GM19455 (cell line): ENCODE results near the gene UBE2R2.
"Not testable (repeated sequence)": the region's sequence is repeated elsewhere in the genome, so short reads cannot be mapped to it uniquely, and the experiment has no call there.

ENCODE experiments used
- ATAC-seq: cut with Tn5 transposase; IDR thresholded peaks from one replicate; pipeline ENCODE4 v1.9.1; 2021; ENCODE audit not compliant: unreplicated experiment

The UBE2R2 gene

DNA sequence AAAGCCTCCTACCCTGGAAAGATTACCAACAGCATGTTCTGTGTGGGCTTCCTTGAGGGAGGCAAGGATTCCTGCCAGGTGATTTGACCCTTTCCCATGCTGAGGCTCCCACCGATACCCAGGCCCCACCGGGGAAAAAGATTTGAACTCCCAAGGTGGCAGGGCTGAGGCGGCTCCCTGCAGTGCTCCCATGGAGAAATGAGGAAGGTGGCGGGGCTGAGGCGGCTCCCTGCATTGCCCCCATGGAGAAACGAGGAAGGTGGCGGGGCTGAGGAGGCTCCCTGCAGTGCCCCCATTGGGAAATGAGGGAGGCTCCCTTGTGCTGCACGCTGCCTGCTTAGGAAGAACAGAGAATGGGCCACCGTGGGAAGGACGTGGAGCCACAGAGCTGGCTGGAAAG lies 18.4 kb upstream of the UBE2R2 start:
- no peak for ATAC-seq

DNA sequence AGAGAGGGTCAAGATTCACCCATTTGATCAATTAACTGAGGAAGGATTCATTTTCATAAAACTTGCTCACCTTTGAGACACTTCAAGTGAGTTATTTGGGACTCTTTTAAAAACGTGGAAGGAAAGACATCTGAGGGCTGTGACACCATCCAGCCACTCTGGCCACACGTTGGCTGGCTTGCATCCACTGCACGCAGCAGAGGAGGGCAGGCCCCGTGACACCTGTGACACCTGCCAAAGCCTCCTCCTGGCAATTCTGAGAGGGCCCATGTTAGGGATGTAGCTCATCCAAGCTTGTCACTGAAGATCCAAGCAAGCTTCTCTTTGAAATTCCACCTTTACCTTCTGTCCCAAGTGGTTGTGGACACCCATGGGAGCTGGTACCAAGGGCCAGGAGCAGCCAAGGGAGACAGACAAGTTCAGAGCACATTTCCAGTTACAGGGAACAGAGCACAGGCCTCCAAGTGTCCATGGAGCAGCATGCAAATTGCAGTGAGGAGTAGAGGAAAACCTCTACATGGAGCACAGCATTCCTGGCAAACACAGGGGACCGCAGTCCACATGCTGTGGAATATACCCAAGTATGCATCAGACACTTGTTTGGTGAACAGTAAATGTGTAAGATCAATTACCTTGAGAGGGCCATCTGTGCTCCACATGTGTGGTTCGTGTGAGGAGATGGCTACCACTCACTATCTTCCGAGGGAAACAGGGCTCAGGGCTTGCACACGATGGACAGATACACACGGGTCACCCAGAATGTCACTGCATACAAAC lies 16.8 kb upstream of the UBE2R2 start:
- no peak for ATAC-seq

DNA sequence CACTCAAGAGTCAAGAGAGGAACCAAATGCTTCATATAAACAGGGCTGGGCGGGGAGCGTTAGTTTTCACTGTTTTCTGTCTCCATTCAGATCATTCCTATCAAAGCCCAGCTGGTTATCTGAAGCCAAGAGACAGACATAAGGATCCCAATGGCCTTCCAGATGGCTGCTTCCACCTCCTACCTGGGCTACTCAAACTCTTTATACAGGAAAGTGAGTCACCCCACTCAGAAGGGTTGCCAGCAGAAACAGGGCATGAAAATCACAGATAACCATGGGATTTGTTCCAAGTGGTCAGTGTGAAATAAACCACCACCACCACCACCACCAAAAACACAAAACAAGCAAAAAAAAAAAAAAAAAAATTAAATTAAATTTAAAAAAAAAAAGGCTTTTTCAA lies 16.1 kb upstream of the UBE2R2 start:
- ATAC-seq: no peak

DNA sequence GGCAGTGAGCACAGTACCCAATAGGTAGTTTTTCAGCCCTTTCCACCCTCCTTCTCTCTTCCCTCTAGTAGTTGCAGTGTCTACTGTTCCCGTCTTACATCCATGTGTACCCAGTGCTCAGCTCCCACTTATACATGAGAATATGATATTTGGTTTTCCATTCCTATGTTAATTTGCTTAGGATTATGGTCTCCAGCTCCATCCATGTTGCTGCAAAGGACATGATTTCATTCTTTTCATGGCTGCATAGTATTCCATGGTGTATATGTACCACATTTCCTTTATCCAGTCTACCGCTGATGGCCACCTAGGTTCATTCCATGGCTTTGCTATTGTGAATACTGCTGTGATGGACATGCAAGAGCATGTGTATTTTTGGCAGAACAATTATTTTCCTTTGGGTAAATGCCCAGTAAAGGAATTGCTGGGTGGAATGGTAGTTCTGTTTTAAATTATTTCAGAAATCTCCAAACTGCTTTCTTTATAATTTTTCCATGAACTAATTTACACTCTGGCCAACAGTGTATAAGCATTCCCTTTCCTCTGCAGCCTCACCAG lies 14.9 kb upstream of the UBE2R2 start:
- ATAC-seq: not testable (repeated sequence)

DNA sequence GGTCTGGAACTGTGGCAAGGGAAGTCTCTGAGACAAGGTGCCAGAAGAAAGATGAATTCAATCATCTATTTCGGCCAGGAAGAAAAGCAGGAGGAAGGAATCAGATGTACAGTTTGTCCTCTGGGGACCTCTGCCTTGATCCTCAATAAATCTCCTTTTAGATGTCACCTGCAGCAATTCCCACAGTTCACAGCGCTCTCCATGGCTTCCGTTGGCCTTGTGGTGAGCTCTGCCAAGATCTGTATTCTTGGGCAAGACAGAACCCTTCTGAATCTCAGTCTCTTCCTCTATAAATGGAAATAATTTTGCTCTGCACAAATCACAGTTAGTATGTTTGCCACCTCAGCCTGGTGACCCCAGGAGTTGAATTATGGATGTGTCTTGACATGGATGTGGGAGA lies 12.8 kb upstream of the UBE2R2 start:
- not testable (repeated sequence) for ATAC-seq

DNA sequence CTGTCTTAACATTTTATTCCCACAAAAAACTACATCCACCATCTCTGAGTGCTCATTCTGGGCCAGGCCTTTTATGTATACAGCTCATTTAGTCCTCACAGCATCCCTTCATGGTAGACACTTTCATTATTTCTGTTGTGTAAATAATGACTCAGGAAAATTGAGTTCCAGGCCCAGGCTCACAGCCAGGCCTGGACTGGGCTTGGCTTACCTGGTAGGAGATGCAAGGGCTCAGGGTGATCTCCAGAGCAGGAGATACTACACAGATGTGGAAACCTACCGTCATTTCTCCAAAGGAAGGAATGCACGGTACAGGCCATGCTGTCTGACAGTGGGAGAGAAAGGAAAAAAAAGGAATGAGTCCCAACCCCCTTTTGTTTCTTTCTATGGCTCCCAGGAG lies 9.8 kb upstream of the UBE2R2 start:
- not testable (repeated sequence) for ATAC-seq

DNA sequence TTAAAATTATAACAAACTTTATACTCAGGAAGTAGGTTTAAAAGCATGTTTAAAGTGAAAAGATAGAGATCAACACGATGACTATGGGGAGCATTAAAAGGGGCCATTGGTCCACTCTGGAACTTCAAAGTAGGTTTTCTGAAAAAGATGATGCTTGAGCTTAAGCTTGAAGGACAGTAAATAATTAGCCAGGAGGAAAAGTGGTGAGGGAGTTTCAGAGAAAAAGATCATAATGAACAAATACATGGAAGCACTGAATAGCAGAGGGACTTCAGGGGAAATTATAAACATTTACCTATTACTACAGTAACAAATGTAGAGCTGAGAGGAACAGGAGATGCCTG lies 8.0 kb upstream of the UBE2R2 start:
- not testable (repeated sequence) for ATAC-seq

DNA sequence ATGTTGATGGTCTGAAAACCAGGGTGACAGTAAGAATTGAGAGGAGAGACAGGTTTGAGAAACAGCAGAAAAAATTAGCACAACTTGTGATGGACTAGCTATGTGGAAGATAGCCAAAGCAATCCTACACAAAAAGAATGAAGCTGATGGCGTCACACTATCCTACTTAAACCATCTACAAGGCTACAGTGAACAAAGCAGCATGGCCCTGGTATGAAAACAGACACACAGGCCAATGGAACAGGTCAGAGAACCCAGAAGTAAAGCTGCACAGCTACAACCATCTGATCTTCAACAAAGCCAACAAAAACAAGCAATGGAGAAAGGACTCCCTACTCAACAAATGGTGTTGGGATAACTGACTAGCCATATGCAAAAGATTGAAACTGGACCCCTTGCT lies 7.5 kb upstream of the UBE2R2 start:
- ATAC-seq: no peak

DNA sequence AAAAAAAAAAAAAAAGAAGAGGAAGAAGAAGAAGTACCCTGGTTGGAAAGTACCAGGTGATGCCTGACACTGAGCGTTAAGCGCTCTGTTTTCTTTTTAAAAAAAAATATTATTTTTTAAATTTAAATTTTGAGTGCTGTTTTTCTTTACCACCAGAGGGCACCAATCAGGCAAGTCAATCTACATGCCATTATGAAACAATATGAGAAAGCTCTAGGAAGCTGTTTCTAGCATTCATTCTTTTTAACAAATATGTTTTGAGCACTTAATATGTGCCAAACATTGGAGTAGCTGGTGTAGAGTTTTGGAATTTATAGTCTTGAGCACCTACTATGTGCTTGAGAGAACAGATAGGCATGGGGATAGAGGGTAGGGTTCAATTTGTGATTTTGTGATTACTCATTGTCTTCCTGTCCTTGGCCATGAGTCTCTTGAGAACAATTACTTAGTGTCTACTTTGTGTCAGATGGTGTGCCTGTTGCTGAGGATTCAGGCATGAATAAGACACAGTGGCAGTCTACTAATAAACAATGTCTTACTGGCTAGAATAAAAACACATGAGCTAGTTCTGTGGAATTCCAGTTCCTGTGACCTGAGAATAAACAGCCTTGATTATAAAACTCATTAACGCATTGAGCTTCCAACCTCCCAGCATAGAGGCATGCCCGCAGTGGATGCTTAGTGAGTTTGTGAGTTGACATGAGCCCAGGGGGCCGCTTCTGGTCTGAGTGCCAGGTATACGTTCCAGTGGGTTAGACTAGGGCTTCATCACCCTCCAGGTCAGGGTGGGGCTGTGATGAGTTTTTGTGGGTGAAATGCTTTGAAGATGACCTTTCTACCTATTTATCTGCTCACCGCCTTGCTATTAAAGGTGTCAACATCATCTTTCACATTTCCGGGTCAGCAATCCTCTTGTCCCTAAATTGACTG lies 3.0 kb upstream of the UBE2R2 start:
- ATAC-seq: no peak

DNA sequence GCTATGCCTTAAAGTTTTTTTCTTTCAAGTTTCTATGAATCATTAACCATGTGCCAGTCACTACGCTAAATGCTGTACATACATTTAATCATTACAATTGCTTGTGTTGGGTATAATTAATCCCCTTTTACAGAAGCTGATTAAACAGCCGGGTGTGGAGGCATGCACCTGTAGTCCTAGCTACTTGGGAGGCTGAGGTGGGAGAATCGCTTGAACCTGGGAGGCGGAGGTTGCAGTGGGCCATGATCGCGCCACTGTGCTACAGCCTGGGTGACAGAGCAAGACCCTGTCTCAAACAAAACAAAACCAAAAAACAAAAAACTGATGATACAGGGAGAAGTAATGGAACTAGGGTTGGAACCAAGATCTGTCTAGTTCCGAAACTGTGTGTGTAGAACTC lies 1.2 kb upstream of the UBE2R2 start:
- no peak for ATAC-seq

DNA sequence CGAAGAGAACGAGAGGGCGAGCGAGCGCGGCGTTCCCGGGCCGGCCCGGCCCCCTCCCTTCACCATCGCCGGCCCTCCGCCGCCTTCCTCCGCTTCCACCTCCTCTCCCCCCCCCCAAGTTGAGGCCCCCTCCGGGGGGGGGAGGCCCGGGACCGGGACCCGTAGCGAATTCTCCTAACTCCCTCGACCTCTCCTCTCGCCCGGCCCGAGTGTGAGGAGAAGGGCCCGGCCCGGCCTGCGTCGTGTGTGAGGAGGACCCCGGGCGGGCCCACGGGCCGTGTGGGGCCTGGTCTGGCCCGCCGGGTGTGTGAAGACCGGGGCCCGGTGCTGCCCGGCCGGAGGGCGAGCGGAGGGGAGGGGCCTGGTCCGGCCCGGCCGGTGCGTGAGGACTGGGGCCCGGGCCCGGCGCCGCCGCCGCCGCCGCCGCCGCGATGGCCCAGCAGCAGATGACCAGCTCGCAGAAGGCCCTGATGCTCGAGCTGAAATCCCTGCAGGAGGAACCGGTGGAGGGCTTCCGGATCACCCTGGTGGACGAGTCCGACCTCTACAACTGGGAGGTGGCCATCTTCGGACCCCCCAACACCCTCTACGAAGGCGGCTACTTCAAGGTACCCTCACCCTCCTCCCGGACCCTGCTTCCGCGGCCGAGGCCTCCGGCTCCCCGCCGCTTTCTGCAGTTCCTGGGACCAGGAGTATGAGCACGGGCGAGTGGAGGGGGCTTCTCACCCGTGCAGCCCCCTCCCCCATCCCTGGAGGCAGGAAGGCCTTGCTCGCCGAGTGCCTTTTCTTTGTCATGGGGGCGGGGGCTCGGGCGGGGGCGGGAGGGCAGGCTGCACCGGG lies 587 bp downstream of the UBE2R2 start:
- ATAC-seq: peak; percentile 30

DNA sequence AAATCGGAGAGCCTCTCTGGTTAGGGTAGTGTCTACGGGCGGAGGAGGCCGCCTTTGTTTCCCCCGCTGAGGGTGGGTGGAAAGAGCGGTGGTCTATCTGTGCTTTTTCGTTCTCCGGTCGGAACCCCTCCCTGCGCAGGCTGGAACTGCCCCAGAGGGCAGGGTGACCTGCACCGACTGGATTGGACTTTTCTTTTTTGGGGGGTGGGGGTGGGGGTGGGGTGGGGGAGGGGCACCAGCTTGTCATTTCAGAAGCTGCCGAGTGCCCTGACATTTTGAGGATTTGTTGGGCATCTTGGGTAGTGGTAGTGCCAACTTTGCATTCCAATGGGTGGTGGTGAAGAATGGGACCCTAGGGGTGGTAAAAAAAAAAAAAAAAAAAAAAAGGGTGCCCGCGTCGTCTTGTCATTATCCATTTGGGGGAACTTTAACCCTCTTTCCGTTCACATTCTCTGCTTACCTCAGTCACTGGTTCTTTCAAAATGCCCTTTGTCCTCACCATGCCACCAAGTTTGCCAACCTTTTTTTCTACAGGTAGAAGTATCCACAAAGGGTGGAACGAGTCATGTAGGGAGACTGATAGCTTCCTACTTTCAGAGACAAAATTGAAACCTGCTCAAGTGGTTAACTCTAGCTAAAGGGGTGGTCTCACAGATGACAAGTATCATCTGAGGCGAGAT lies 1.3 kb downstream of the UBE2R2 start:
- no peak for ATAC-seq

DNA sequence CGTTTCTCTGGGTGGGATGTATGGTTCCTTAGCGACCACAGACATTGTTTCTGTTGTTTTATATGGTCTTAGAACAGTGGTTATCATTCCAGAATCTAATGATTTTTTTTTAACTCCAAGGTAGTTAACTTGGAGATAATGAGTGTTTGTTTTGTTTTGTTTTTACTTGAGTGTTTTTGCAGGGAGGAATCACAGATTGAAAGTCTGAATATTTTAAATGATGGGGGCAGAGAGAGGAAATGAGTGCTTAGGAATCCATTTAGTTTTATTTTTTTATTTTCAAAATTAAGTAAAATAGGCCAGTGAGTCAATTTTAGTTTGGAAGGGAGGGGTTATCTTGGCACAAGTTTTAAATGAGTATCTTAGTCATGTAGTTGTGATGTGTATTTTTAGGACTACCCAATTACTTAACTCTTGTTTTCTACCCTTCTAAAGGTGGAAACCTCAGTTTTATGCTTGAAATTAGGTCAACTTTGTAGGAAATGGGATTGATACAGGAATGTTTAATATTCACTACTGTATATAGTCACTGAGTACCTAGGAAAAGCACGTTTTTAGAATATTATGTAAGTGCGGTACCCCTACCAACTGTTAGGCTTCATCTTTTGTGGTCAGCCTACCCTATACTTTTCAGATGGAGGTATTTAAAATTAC lies 2.0 kb downstream of the UBE2R2 start:
- ATAC-seq: no peak

DNA sequence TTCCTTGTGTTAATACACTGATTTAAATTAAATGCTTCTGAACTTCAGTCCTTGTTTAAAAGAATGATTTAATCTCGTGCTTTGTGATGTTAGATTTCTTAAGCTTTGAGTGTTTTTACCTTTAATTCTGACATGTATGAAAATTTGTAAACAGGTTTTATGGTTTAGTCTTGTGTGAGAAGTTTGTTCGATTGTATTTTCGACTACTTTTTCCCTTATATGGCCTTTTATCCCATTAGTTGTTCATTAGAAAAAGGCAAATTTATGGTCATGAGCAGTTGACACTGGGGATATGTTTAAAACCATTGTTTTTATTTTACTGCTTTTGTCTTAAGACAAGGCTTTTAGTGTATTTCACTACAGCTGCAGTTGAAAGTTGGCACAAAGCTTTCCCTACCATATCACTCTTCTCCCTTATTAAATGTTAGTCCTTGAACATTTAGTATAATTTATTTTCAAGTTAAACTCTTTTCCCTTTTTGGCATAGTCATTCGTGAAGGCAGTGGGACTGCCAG lies 3.3 kb downstream of the UBE2R2 start:
- ATAC-seq: no peak

DNA sequence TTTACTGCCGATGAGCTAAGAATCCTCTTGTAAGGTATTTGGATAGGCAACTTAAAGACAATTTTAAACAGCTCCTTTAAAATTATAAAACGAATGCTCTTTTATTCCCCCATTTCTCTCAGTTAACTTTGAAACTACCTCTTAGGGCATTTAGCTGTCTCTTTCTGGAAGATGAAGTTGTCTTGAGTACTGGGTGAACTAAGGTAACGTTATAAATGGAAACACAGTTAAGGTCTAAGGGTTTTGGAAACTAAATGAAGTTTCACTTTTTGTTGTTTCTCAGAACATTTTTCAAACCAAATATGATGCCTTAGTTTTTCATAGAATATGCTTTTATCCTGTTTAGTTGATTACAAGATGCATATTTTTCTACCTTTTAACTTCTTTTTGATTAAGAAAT lies 6.8 kb downstream of the UBE2R2 start:
- no peak for ATAC-seq

DNA sequence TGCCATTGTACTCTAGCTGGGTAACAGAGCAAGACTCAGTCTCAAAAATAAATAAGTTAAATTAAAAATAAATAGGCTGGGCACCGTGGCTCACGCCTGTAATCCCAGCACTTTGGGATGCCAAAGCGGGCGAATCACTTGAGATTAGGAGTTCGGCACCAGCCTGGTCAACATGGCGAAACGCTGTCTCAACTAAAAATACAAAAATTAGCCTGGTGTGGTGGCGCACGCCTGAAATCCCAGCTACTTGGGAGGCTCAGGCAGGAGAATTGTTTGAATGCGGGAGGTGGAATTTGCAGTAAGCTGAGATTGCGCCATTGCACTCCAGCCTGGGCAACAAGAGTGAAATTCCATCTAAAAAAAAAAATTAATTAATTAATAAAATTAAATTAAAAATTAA lies 10.3 kb downstream of the UBE2R2 start:
- not testable (repeated sequence) for ATAC-seq

DNA sequence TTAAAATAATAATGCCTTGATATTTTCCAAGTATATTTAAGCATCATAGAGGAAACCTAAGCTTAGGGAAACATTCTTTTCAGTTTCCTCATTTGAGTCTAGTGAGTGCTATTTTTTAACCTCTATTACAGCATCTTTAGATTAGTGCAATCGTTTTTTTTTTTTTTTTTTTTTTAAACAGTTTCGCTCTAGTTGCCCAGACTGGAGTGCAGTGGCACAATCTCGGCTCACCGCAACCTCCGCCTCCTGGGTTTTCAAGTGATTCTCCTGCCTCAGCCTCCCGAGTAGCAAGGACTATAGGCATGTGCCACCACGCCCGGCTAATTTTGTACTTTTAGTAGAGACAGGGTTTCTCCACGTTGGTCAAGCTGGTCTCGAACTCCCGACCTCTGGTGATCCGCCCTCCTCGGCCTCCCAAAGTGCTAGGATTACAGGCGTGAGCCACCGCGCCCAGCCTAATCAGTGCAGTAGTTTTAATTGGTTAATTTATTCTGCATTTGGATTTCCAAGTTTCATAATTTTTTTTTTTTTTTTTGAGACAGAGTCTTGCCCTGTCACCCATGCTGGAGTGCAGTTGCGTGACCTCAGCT lies 12.8 kb downstream of the UBE2R2 start:
- ATAC-seq: not testable (repeated sequence)

DNA sequence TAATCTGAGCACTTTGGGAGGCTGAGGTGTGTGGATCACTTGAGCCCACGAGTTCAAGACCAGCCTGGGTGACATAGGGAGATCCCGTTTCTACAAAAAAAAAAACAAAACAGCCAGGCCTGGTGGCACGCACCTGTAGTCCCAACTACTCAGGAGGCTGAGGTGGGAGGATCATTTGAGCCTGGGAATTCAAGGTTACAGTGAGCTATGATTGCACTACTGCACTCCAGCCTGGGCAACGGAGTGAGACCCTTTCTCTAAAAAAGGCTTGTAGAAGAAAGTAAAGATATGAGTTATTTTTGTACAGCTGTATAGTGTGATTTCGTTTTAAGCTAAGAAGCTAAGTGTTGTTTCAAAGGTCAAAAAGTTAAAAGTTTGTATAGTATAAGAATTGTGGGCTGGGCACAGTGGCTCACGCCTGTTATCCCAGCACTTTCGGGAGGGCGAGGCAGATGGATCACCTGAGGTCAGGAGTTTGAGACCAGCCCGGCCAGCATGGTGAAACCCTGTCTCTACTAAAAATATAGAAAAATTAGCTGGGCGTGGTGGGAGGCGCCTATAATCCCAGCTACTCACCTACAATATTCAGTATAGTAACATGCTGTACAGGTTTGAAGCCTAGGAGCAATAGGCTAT lies 18.8 kb downstream of the UBE2R2 start:
- ATAC-seq: no peak

DNA sequence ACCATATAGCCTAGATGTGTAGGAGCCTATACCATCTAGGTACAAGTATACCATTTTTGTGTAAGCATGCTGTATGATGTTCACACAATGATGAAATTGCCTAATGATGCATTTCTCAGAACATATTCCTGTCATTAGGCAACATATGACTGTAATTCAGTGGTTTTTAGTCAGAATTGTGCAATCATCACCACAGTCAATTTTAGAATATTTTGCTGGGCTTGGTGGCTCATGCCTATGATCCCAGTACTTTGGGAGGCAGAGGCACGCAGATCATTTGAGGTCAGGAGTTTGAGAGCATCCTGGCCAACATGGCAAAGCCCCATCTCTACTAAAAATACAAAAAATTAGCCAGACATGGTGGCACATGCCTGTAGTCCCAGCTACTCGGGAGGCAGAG lies 19.3 kb downstream of the UBE2R2 start:
- not testable (repeated sequence) for ATAC-seq
